Hindlimb muscle (tissue), 1 donor: Measurements from ENCODE around the gene EXOC4. TPM values are rescaled to one million over a fixed set of nuclear protein-coding genes. Genes with fewer than 3 reads are reported as not detected.
A peak's percentile ranks its signal among the peaks of the same experiment; 100 is the strongest.

Experiments
- DNase-seq: peaks from one replicate; pipeline ENCODE4 v3.0.0-alpha.2; 2013
- polyA plus RNA-seq: library from polyadenylated mRNA; unstranded; fragments of 120-200 nt; gene quantifications from one replicate; pipeline ENCODE4 v1.2.1, GENCODE V29; 2013; ENCODE audit not compliant: insufficient read length

Gene EXOC4
- polyA plus RNA-seq, 1 donor, result 47.9 TPM

GRCh38 chr7:133542209-133542780 lies 289.4 kb downstream of the EXOC4 start:
- DNase-seq, result no peak

- no peak for DNase-seq
Observed at GRCh38 chr7:133543657-133544056, 290.8 kb downstream of the EXOC4 start.

GRCh38 chr7:133545618-133546017 lies 292.7 kb downstream of the EXOC4 start:
- DNase-seq, result no peak

GRCh38 chr7:133547981-133548380 lies 295.1 kb downstream of the EXOC4 start:
- no peak for DNase-seq

- DNase-seq, result peak; percentile 10
Observed at GRCh38 chr7:133549633-133550032, 296.8 kb downstream of the EXOC4 start.

GRCh38 chr7:133550145-133550544 lies 297.3 kb downstream of the EXOC4 start:
- no peak for DNase-seq

- DNase-seq, result no peak
Observed at GRCh38 chr7:133550811-133551210, 297.9 kb downstream of the EXOC4 start.

- DNase-seq, result no peak
Observed at GRCh38 chr7:133551466-133551865, 298.6 kb downstream of the EXOC4 start.

GRCh38 chr7:133552079-133552478 lies 299.2 kb downstream of the EXOC4 start:
- no peak for DNase-seq

GRCh38 chr7:133554330-133554729 lies 301.5 kb downstream of the EXOC4 start:
- DNase-seq, result no peak

- DNase-seq, result no peak
Observed at GRCh38 chr7:133556048-133556447, 303.2 kb downstream of the EXOC4 start.

GRCh38 chr7:133556553-133556952 lies 303.7 kb downstream of the EXOC4 start:
- no peak for DNase-seq

GRCh38 chr7:133560900-133561299 lies 308.0 kb downstream of the EXOC4 start:
- no peak for DNase-seq

GRCh38 chr7:133561396-133561795 lies 308.5 kb downstream of the EXOC4 start:
- no peak for DNase-seq

GRCh38 chr7:133562621-133563020 lies 309.7 kb downstream of the EXOC4 start:
- no peak for DNase-seq

- DNase-seq, result no peak
Observed at GRCh38 chr7:133563251-133563650, 310.4 kb downstream of the EXOC4 start.

GRCh38 chr7:133564484-133564883 lies 311.6 kb downstream of the EXOC4 start:
- no peak for DNase-seq

GRCh38 chr7:133568544-133568943 lies 315.7 kb downstream of the EXOC4 start:
- no peak for DNase-seq

- no peak for DNase-seq
Observed at GRCh38 chr7:133570321-133570720, 317.4 kb downstream of the EXOC4 start.

GRCh38 chr7:133571076-133571475 lies 318.2 kb downstream of the EXOC4 start:
- DNase-seq, result no peak

- DNase-seq, result no peak
Observed at GRCh38 chr7:133572087-133572486, 319.2 kb downstream of the EXOC4 start.

- DNase-seq, result no peak
Observed at GRCh38 chr7:133572843-133573242, 320.0 kb downstream of the EXOC4 start.

- DNase-seq, result no peak
Observed at GRCh38 chr7:133573554-133574265, 320.8 kb downstream of the EXOC4 start.

GRCh38 chr7:133575726-133576440 lies 323.0 kb downstream of the EXOC4 start:
- no peak for DNase-seq
